Activated T-helper 1 cell treated with Interleukin-2 at 50 U/mL for 16 hours (primary cell): ENCODE results near the gene VPS51.

ENCODE experiments used
- DNase-seq: peaks from one replicate; pipeline ENCODE4 v3.0.0-alpha.2; 2020; ENCODE audit warnings: low read depth

VPS51 gene

GRCh38 chr11:65095974-65096806 lies at the start of gene VPS51:
TSS of gene VPS51 (plus strand) at chr11:65096214. CDS start at chr11:65096251, 37 bp downstream.
- peak; percentile 74 for DNase-seq

- DNase-seq = no peak
Measured at GRCh38 chr11:65047581-65048422, 48.2 kb upstream of the VPS51 start.

DNA sequence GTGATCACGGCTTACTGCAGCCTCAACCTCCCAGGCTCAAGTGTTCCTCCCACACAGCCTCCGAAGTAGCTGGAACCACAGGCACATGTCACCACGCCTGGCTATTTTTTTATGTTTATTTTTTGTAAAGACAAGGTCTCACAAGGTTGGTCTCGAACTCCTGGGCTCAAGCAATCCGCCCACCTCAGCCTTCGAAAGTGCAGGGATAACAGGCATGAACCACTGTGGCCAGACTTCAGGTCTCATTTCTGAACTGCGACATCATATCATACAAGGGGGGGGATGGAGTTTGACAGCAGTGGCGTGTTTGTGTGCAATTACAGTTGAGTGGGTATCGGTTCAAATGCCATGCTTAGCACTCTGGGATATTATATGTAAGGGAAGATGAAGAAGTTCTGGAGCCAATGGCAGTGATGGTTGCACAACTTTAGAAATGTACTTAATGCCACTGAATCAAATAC lies 44.6 kb upstream of the VPS51 start:
- DNase-seq = no peak

- no peak for DNase-seq
Measured at GRCh38 chr11:65053827-65054508, 42.0 kb upstream of the VPS51 start.

GRCh38 chr11:65055538-65055937 lies 40.5 kb upstream of the VPS51 start:
- DNase-seq = no peak

DNA sequence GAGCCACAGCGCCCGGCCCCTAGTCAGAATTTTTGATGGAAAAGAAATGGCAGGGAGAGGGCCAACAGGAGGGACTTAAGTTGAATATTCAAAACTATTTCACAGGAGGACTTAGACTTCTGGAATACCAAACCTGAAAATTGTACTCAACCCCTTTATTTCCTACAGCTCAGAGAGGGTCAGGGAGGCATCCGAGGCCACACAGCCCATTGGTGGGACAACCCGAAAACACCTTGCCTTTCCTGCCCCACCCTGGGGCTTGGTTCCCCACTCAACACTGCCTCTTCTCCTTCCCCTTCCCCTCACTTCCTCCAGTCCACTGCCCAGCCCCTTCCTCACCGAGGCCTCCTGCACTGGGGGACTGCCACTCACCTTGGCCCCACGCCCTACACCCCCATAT lies 39.0 kb upstream of the VPS51 start:
- DNase-seq = no peak

GRCh38 chr11:65057526-65057925 lies 38.5 kb upstream of the VPS51 start:
- no peak for DNase-seq

GRCh38 chr11:65058012-65058411 lies 38.0 kb upstream of the VPS51 start:
- no peak for DNase-seq

DNA sequence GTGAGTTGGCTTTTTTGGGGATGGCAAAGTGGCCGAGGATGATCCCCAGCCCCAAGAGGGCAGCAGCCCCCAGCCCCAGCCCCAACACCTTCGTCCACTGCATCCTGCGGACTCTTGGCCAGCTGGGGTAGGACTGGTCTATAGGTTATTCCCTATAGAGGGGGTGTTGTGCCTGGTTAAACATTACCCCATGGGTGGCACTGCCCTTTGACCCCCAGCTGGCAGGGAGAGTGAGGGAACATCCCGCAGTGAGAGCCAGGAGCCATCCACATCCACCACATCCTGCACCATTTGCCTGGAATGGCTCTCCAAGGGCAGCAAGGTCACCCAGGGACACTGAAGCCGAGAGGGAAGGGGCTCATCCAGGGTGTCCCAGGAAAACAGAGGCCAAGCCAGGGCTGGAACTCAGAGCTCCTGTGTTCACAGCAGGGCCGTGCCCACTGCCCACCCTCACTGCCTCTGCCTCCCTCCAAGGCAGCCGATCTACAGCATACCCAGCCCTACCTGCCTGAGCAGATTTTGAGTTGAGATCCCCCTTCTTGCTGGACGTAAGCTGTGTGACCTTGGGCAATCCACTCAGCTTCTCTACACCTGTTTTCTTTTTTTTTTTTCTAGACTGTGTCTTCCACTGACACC lies 37.5 kb upstream of the VPS51 start, which contains the start of gene NAALADL1:
Gene NAALADL1 (minus strand): TSS at position 135 of the 636 bp plus-strand sequence. CDS start 32 bp downstream, at position 103.
- DNase-seq = no peak

DNA sequence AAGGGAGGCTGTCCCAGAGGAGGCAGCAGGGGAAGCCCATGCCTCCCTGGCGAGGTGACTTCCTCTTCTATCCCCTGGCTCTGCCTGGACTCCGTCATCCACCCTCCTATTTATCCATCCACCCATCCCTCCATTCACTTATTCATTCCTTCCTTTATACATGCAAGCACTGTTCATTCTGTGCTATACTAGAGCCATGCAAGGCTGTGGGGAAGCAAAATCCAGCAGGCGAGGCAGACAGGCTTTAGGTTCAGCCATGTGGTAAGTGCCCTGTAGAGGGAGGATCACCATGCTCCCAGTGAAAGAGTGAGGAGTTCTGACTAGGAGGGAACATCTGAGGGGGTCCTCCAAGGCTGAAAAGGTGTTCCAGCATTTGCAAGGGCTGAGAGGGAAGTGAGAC lies 36.5 kb upstream of the VPS51 start:
- no peak for DNase-seq

GRCh38 chr11:65059959-65060824 lies 35.8 kb upstream of the VPS51 start:
- DNase-seq = no peak

- no peak for DNase-seq
Measured at GRCh38 chr11:65060913-65061408, 35.1 kb upstream of the VPS51 start.

GRCh38 chr11:65063532-65063931 lies 32.5 kb upstream of the VPS51 start:
- no peak for DNase-seq

GRCh38 chr11:65064847-65065240 lies 31.2 kb upstream of the VPS51 start:
- no peak for DNase-seq

GRCh38 chr11:65065851-65066250 lies 30.2 kb upstream of the VPS51 start:
- DNase-seq = no peak

DNA sequence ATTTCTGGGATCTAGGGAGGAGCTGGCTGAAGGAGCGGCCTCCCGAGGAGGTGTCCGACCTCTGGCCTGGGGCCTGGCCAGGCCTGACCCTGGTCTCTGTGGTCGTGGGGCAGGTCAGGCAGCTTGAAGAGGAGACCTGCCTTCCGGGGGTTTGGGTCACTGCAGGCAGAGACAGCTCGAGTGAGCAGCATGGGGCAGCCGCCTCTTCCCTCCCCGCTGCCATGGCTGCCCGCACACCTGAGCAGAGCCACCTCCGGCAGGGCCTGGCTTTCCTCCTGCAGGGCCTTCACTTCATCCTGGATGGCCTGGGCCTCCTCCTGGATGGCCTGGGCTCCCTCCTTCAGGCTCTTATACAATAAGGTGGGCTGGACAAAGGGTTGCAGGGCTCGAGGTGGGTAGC lies 29.7 kb upstream of the VPS51 start:
- DNase-seq = no peak

DNA sequence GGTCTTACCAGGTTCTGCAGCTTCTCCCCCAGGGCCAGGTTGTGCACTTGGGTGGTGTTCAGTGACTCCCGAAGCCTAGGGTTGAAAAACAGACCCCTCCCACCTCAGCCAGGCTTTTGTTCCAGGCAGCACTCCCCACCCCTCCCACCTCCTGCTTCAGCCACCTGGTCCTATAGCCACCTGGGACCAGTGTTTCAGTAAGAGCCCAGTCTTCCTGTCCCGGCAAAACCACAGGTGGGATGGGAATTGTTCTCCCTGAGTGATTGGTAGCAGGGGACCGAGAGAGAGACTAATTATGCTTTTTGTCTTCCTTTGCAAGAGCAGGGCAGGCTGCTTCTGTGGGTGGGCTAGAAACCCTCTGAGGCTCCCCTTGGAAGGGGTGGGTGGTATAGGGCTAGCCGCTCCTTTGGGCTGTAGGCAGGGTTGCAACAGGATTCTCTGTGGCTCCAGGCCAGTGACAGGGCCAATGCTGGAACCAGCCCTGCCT lies 29.2 kb upstream of the VPS51 start:
- no peak for DNase-seq

DNA sequence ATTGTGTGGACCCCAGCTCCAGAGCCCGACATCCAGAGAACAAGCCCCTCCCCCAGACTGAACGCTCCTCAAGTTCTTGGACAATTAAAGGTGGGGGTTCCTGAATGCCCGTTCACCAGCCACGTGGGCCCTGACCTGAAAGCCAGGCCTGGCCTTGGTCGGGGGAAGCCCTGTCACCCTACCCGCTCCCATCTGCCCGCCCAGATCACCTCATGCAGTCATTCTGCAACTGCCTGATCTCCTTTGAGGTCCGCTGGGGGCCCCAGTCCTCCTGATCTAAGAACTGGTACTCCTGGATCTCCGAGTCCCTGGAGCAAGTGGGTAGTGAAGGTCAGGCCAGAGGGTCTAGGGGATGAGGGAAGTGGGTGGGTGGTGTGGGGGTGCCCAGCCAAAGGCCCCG lies 28.6 kb upstream of the VPS51 start:
- DNase-seq = no peak

- no peak for DNase-seq
Measured at GRCh38 chr11:65069217-65069616, 26.8 kb upstream of the VPS51 start.

- DNase-seq = no peak
Measured at GRCh38 chr11:65071907-65072630, 23.9 kb upstream of the VPS51 start.
